HepG2 (cell line): Measurements from ENCODE around the gene LRR1. TPM values are rescaled to one million over a fixed set of nuclear protein-coding genes. Genes with fewer than 3 reads are reported as not detected.

Source experiments
- HMGA1 ChIP-seq: sonication (generic); formaldehyde crosslinking; conservative IDR thresholded peaks from 2 replicates; pipeline ENCODE4 v1.4.0; 2020; ENCODE audit warnings: missing genetic modification reagents
- JUNB ChIP-seq: sonication (generic); formaldehyde crosslinking; IDR thresholded peaks from 2 replicates; pipeline ENCODE4 v1.8.0; 2022; ENCODE audit warnings: missing genetic modification reagents, mild to moderate bottlenecking, borderline replicate concordance
- KLF11 ChIP-seq: IDR thresholded peaks from 2 replicates; pipeline ENCODE4 v1.6.1; 2016; ENCODE audit warnings: missing compliant biosample characterization
- POLR2AphosphoS2 ChIP-seq: IDR thresholded peaks from 2 replicates; pipeline ENCODE4 v1.6.1; 2011; ENCODE audit warnings: low read depth, low read length, improper control_type of control experiment
- POLR2G ChIP-seq: fragments of 200-400 bp; formaldehyde crosslinking; IDR thresholded peaks from 2 replicates; pipeline ENCODE4 v1.6.1; 2018; ENCODE audit warnings: mild to moderate bottlenecking, low read depth, low read length, moderate library complexity
- PTBP1 ChIP-seq: fragments of 200-400 bp; formaldehyde crosslinking; IDR thresholded peaks from 2 replicates; pipeline ENCODE4 v1.6.1; 2018; ENCODE audit warnings: low read length, low read depth; ENCODE audit not compliant: poor library complexity, severe bottlenecking
- REL ChIP-seq: sonication (generic); formaldehyde crosslinking; conservative IDR thresholded peaks from 2 replicates; pipeline ENCODE4 v1.8.0; 2022; ENCODE audit warnings: mild to moderate bottlenecking, missing genetic modification reagents, moderate library complexity
- RFX1 ChIP-seq: fragments of 450-650 bp; IDR thresholded peaks from 2 replicates; pipeline ENCODE4 v1.6.1; 2017
- SMYD3 ChIP-seq: sonication (generic); formaldehyde crosslinking; IDR thresholded peaks from 2 replicates; pipeline ENCODE4 v1.8.1; 2023; ENCODE audit warnings: mild to moderate bottlenecking, missing genetic modification reagents
- TGIF2 ChIP-seq: IDR thresholded peaks from 2 replicates; pipeline ENCODE4 v1.6.1; 2016; ENCODE audit warnings: control low read depth, missing compliant biosample characterization
- ZNF256 ChIP-seq: sonication (generic); formaldehyde crosslinking; conservative IDR thresholded peaks from 2 replicates; pipeline ENCODE4 v1.4.0; 2020; ENCODE audit warnings: missing genetic modification reagents
- ZNF737 ChIP-seq: sonication (generic); formaldehyde crosslinking; IDR thresholded peaks from 2 replicates; pipeline ENCODE4 v1.5.0; 2020; ENCODE audit warnings: missing genetic modification reagents, mild to moderate bottlenecking, borderline replicate concordance
- ZSCAN30 ChIP-seq: sonication (generic); formaldehyde crosslinking; IDR thresholded peaks from 2 replicates; pipeline ENCODE4 v1.5.0; 2020; ENCODE audit warnings: mild to moderate bottlenecking, missing genetic modification reagents
- polyA plus RNA-seq, 8 experiments: library from polyadenylated mRNA; depleted of rRNA in 3 of 8; stranded (reverse) in 7 of 8; unstranded in 1 of 8; fragments of >200 nt; fragmentation: Illumina TruSeq in 4 of 8; extraction: Trizol in 4 of 8; gene quantifications; 2 replicates each; pipeline versions ENCODE4 v1.2.1 to v1.2.3, GENCODE V29; 2011 to 2016; ENCODE audit warnings: low read depth in 4 of 8, missing spikeins in 1 of 8, mixed read lengths in 1 of 8; ENCODE audit not compliant: insufficient read depth in 1 of 8
- total RNA-seq, 5 experiments: library from RNA; depleted of rRNA; stranded (reverse); fragments of >200 nt; fragmentation: Illumina TruSeq; extraction: Trizol; gene quantifications; 2 replicates each; pipeline ENCODE4 v1.2.3, GENCODE V29; 2016; ENCODE audit warnings: low read depth in 1 of 5
- TF ChIP-seq, protein P1 (sequence below): sonication (generic); formaldehyde crosslinking; IDR thresholded peaks from 2 replicates; pipeline ENCODE4 v1.4.0; 2020; ENCODE audit warnings: mild to moderate bottlenecking, low read depth, missing genetic modification reagents
- TF ChIP-seq, protein P2 (sequence below), 2 experiments: sonication (generic) in 1 of 2; formaldehyde crosslinking in 1 of 2; IDR thresholded peaks; 2 replicates each; pipeline versions ENCODE4 v1.4.0 to v1.6.1; 2016 to 2020; ENCODE audit warnings: borderline replicate concordance in 1 of 2, low read depth in 1 of 2, mild to moderate bottlenecking in 1 of 2, missing genetic modification reagents in 1 of 2
- TF ChIP-seq, protein P3 (sequence below): sonication (generic); formaldehyde crosslinking; IDR thresholded peaks from 2 replicates; pipeline ENCODE4 v1.8.0; 2023; ENCODE audit warnings: mild to moderate bottlenecking, missing genetic modification reagents
- TF ChIP-seq, protein P4 (sequence below): sonication (generic); formaldehyde crosslinking; IDR thresholded peaks from 2 replicates; pipeline ENCODE4 v1.4.0; 2020; ENCODE audit warnings: mild to moderate bottlenecking, missing genetic modification reagents
- TF ChIP-seq, protein P5 (sequence below): IDR thresholded peaks from 2 replicates; pipeline ENCODE4 v1.6.1; 2016; ENCODE audit warnings: missing compliant biosample characterization, missing genetic modification reagents, borderline replicate concordance
- TF ChIP-seq, protein P6 (sequence below): sonication (generic); formaldehyde crosslinking; IDR thresholded peaks from 2 replicates; pipeline ENCODE4 v1.4.0; 2020; ENCODE audit warnings: missing genetic modification reagents

LRR1 gene
- total and polyA plus RNA-seq, 2 of the 13 experiments (the other 11 are each of a cell fraction or from before 2014, with no cell fraction given) = 7.0 to 36.2 TPM

DNA sequence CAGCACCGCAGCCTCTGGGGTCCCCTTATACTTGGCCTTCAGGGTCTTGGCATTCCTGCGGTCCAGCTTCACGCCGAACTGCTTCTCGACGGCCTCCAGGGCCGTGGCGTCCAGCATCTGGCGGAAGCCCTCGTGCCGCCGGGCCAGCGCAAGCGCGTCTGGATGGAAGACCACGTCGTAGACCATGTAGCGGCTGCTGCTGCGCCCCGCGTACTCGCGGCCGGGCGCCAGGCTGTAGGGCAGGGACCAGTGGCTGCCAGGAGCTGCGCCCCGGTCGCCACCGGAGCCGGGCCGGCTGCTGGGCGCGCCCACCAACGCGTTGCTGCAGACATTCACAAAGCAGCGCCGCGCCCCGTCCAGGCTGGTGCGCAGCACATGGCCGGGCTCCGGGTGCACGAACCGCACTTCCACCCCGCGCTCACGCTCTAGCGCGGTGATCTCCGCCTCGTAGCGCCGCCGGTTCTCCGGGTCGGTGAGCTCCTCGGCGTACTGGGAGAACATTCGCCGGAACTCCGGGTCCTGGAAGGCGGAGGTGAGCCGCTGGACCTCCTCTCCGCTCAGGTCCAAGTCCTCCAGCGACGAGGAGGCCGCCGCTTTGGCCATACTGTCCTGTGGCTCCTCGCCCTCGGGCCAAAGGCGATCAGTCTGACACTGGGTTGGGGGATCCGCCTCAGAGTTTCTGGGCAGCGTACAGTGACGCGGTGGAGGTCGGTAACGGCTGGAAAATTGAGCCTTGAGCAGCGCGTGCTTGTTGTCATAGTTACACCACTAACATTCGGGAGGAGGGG is 36.0 kb downstream of the LRR1 start, which contains the start of gene DNAAF2 (continued):
- TF ChIP-seq, protein P1, sequence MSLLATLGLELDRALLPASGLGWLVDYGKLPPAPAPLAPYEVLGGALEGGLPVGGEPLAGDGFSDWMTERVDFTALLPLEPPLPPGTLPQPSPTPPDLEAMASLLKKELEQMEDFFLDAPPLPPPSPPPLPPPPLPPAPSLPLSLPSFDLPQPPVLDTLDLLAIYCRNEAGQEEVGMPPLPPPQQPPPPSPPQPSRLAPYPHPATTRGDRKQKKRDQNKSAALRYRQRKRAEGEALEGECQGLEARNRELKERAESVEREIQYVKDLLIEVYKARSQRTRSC = 0 out of 2 replicates have a peak, but pooled peaks have one; percentile 38
- TF ChIP-seq JUNB (CRISPR knock-in tag) (no peak), ZNF256 (CRISPR knock-in tag) (no peak), REL (CRISPR knock-in tag) (no peak), ZSCAN30 (no peak), POLR2AphosphoS2 (no peak), POLR2G (no peak), SMYD3 (CRISPR knock-in tag) (no peak), TGIF2 (CRISPR knock-in tag) (0 out of 2 replicates have a peak, but pooled peaks have one; percentile 35), PTBP1 (no peak), HMGA1 (CRISPR knock-in tag) (no peak), ZNF737 (no peak), RFX1 (peak; percentile 86), KLF11 (no peak)
- TF ChIP-seq, protein P2, sequence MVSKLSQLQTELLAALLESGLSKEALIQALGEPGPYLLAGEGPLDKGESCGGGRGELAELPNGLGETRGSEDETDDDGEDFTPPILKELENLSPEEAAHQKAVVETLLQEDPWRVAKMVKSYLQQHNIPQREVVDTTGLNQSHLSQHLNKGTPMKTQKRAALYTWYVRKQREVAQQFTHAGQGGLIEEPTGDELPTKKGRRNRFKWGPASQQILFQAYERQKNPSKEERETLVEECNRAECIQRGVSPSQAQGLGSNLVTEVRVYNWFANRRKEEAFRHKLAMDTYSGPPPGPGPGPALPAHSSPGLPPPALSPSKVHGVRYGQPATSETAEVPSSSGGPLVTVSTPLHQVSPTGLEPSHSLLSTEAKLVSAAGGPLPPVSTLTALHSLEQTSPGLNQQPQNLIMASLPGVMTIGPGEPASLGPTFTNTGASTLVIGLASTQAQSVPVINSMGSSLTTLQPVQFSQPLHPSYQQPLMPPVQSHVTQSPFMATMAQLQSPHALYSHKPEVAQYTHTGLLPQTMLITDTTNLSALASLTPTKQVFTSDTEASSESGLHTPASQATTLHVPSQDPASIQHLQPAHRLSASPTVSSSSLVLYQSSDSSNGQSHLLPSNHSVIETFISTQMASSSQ (IDR thresholded peaks at IDR 0.05; ENCODE audit: low read depth) = no peak
- TF ChIP-seq, protein P2 (CRISPR knock-in tag; IDR thresholded peaks at IDR 0.05; ENCODE audit: borderline replicate concordance) = no peak
- TF ChIP-seq, protein P3, sequence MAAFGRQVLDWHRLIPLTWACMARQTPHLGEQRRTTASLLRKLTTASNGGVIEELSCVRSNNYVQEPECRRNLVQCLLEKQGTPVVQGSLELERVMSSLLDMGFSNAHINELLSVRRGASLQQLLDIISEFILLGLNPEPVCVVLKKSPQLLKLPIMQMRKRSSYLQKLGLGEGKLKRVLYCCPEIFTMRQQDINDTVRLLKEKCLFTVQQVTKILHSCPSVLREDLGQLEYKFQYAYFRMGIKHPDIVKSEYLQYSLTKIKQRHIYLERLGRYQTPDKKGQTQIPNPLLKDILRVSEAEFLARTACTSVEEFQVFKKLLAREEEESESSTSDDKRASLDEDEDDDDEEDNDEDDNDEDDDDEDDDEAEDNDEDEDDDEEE (CRISPR knock-in tag) = peak; percentile 86
- TF ChIP-seq, protein P4, sequence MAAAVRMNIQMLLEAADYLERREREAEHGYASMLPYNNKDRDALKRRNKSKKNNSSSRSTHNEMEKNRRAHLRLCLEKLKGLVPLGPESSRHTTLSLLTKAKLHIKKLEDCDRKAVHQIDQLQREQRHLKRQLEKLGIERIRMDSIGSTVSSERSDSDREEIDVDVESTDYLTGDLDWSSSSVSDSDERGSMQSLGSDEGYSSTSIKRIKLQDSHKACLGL (CRISPR knock-in tag) = peak; percentile 88; the same call in 1 of the 2 replicates
- TF ChIP-seq, protein P5, sequence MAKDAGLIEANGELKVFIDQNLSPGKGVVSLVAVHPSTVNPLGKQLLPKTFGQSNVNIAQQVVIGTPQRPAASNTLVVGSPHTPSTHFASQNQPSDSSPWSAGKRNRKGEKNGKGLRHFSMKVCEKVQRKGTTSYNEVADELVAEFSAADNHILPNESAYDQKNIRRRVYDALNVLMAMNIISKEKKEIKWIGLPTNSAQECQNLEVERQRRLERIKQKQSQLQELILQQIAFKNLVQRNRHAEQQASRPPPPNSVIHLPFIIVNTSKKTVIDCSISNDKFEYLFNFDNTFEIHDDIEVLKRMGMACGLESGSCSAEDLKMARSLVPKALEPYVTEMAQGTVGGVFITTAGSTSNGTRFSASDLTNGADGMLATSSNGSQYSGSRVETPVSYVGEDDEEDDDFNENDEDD (CRISPR knock-in tag) = no peak; the same call in 1 of the 2 replicates
- TF ChIP-seq, protein P6, sequence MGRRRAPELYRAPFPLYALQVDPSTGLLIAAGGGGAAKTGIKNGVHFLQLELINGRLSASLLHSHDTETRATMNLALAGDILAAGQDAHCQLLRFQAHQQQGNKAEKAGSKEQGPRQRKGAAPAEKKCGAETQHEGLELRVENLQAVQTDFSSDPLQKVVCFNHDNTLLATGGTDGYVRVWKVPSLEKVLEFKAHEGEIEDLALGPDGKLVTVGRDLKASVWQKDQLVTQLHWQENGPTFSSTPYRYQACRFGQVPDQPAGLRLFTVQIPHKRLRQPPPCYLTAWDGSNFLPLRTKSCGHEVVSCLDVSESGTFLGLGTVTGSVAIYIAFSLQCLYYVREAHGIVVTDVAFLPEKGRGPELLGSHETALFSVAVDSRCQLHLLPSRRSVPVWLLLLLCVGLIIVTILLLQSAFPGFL = no peak
